IMR-90 (cell line): ENCODE measurements around the gene LPAR5. TPM values are rescaled to one million over a fixed set of nuclear protein-coding genes. Genes with fewer than 3 reads are reported as not detected.
A peak's percentile ranks its signal among the peaks of the same experiment; 100 is the strongest.

ENCODE experiments used
- ATAC-seq: fragments of 200-7000 bp; cut with Tn5 transposase; 2 replicates; pipeline ENCODE4 v1.9.1; 2020; ENCODE audit warnings: low read depth, mild to moderate bottlenecking, moderate library complexity
- BruUV-seq: library from RNA; stranded (reverse); fragments of 400-500 nt; replicated peaks from 2 replicates; lab custom pipeline; 2021; lab: Mats Ljungman, UMichigan
- CTCF ChIA-PET: fragments of 300-600 bp; formaldehyde crosslinking; extraction: SDS; loops from one replicate; lab custom pipeline; 2021; ENCODE audit warnings: antibody characterized with exemption; lab: Yijun Ruan, JAX
- POLR2A ChIA-PET: fragments of 300-600 bp; sonication (Branson Sonifier 250); formaldehyde crosslinking; loops from one replicate; lab custom pipeline; 2022; ENCODE audit warnings: antibody characterized with exemption; ENCODE audit not compliant: unreplicated experiment; lab: Charles Lee
- DNase-seq: peaks from one replicate; pipeline ENCODE4 v3.0.0; 2013
- H2AFZ ChIP-seq: replicated peaks from 2 replicates; pipeline ENCODE3; 2013; ENCODE audit warnings: low read length, mild to moderate bottlenecking; ENCODE audit not compliant: poor library complexity
- H2AK5ac ChIP-seq: 2 replicates; pipeline ENCODE4 v1.6.1; 2013; ENCODE audit warnings: low read depth, low read length, inconsistent platforms
- H2AK9ac ChIP-seq: replicated peaks from 2 replicates; pipeline ENCODE3; 2013; ENCODE audit warnings: mild to moderate bottlenecking, low read depth, low read length, moderate library complexity; ENCODE audit not compliant: poor library complexity
- H2BK120ac ChIP-seq: 2 replicates; pipeline ENCODE4 v1.6.1; 2013; ENCODE audit warnings: low read depth, low read length, inconsistent platforms
- H2BK15ac ChIP-seq: 3 replicates; pipeline ENCODE4 v1.6.1; 2013; ENCODE audit warnings: low read depth, low read length, inconsistent platforms
- H2BK20ac ChIP-seq: 2 replicates; pipeline ENCODE4 v1.6.1; 2013; ENCODE audit warnings: low read depth, mild to moderate bottlenecking, inconsistent platforms, low read length, moderate library complexity
- H2BK5ac ChIP-seq: 2 replicates; pipeline ENCODE4 v1.6.1; 2013; ENCODE audit warnings: mild to moderate bottlenecking, low read depth, low read length, inconsistent platforms; ENCODE audit not compliant: poor library complexity, severe bottlenecking
- H3K14ac ChIP-seq: replicated peaks from 2 replicates; pipeline ENCODE4 v1.6.1; 2013; ENCODE audit warnings: low read depth, low read length, inconsistent platforms
- H3K18ac ChIP-seq: 2 replicates; pipeline ENCODE4 v1.6.1; 2013; ENCODE audit warnings: low read depth, low read length, control low read depth
- H3K23ac ChIP-seq: 2 replicates; pipeline ENCODE4 v1.6.1; 2013; ENCODE audit warnings: low read depth, low read length, inconsistent platforms
- H3K27ac ChIP-seq: 2 replicates; pipeline ENCODE4 v1.5.1; 2013; ENCODE audit warnings: mild to moderate bottlenecking, control low read depth, low read length; ENCODE audit not compliant: insufficient read depth
- H3K27me3 ChIP-seq: 2 replicates; pipeline ENCODE4 v1.6.1; 2013; ENCODE audit warnings: low read length; ENCODE audit not compliant: control insufficient read depth, insufficient read depth
- H3K36me3 ChIP-seq: 2 replicates; pipeline ENCODE4 v1.6.1; 2013; ENCODE audit warnings: low read length, mixed read lengths; ENCODE audit not compliant: control insufficient read depth, insufficient read depth
- H3K4ac ChIP-seq: 2 replicates; pipeline ENCODE4 v1.6.1; 2013; ENCODE audit warnings: low read depth, low read length, inconsistent platforms
- H3K4me1 ChIP-seq: 2 replicates; pipeline ENCODE4 v1.6.1; 2013; ENCODE audit warnings: low read length, mixed read lengths; ENCODE audit not compliant: control insufficient read depth, insufficient read depth
- H3K4me2 ChIP-seq: 2 replicates; pipeline ENCODE4 v1.6.1; 2013; ENCODE audit warnings: low read depth, mild to moderate bottlenecking, control low read depth, low read length, moderate library complexity
- H3K4me3 ChIP-seq: 2 replicates; pipeline ENCODE4 v1.5.1; 2013; ENCODE audit warnings: low read depth, mild to moderate bottlenecking, control low read depth, low read length, moderate library complexity; ENCODE audit not compliant: insufficient read depth
- H3K56ac ChIP-seq: 2 replicates; pipeline ENCODE4 v1.6.1; 2013; ENCODE audit warnings: low read length, inconsistent platforms; ENCODE audit not compliant: insufficient read depth; ENCODE audit errors: extremely low read depth
- H3K79me1 ChIP-seq, 2 experiments: 2 replicates each; pipeline ENCODE4 v1.6.1; 2013; ENCODE audit warnings: low read length in 2 of 2, inconsistent platforms in 1 of 2, low read depth in 1 of 2
- H3K9ac ChIP-seq: 2 replicates; pipeline ENCODE4 v1.6.1; 2013; ENCODE audit warnings: low read depth, low read length, control low read depth
- H3K9me1 ChIP-seq: 2 replicates; pipeline ENCODE4 v1.6.1; 2013; ENCODE audit warnings: low read length, inconsistent platforms; ENCODE audit not compliant: insufficient read depth
- H3K9me3 ChIP-seq: 2 replicates; pipeline ENCODE4 v1.6.1; 2013; ENCODE audit warnings: low read length; ENCODE audit not compliant: control insufficient read depth, insufficient read depth
- H4K20me1 ChIP-seq: 2 replicates; pipeline ENCODE4 v1.6.1; 2013; ENCODE audit warnings: low read length, inconsistent platforms; ENCODE audit not compliant: insufficient read depth
- H4K5ac ChIP-seq: 2 replicates; pipeline ENCODE4 v1.6.1; 2013; ENCODE audit warnings: mild to moderate bottlenecking, low read depth, low read length, control low read depth
- H4K8ac ChIP-seq, 2 experiments: 2 replicates each; pipeline ENCODE4 v1.6.1; 2013; ENCODE audit warnings: low read depth in 2 of 2, low read length in 2 of 2, control low read depth in 1 of 2, inconsistent platforms in 1 of 2
- H4K91ac ChIP-seq: 2 replicates; pipeline ENCODE4 v1.6.1; 2013; ENCODE audit warnings: low read depth, low read length, inconsistent platforms; ENCODE audit not compliant: insufficient read depth
- CEBPB ChIP-seq: IDR thresholded peaks from 2 replicates; pipeline ENCODE4 v1.6.1; 2012; ENCODE audit warnings: low read depth, low read length, improper control_type of control experiment
- NFE2L2 ChIP-seq: fragments of 150-350 bp; IDR thresholded peaks from 2 replicates; pipeline ENCODE4 v1.6.1; 2016; ENCODE audit warnings: low read depth, mild to moderate bottlenecking, low read length
- POLR2A ChIP-seq: IDR thresholded peaks from 2 replicates; pipeline ENCODE4 v1.6.1; 2012; ENCODE audit warnings: mild to moderate bottlenecking, low read depth, low read length
- RCOR1 ChIP-seq: IDR thresholded peaks from 2 replicates; pipeline ENCODE4 v1.6.1; 2012; ENCODE audit warnings: mild to moderate bottlenecking, low read length, improper control_type of control experiment; ENCODE audit not compliant: insufficient replicate concordance
- WGBS, 2 experiments: methylation state at CpG; one replicate each; pipeline versions ENCODE4 v1.1.5 to v1.1.7; 2013; ENCODE audit warnings: missing lambda C conversion rate in 2 of 2; ENCODE audit not compliant: insufficient read length in 1 of 2; ENCODE audit errors: extremely low coverage in 2 of 2; 5-methylcytosine and 5-hydroxymethylcytosine counted together
- dilution Hi-C: fragments of 300-500 bp; cut with HindIII; formaldehyde crosslinking; loops from one replicate; pipeline ENCODE4 v1.14.3; 2018; ENCODE audit warnings: low sequenced_read_pairs; ENCODE audit not compliant: unreplicated experiment
- in situ Hi-C: fragments of 300-500 bp; cut with MboI; formaldehyde crosslinking; loops from 3 replicates; pipeline ENCODE4 v1.14.3; 2019; ENCODE audit warnings: low sequenced_read_pairs, inconsistent platforms, mixed read lengths
- intact Hi-C: fragments of 100-400 bp; cut with micrococcal nuclease; formaldehyde crosslinking; loops from 2 replicates; pipeline ENCODE4 v1.10.0; 2022
- polyA plus RNA-seq, 3 experiments: library from polyadenylated mRNA; depleted of rRNA; stranded (reverse); fragments of >200 nt; gene quantifications; 2 replicates each; pipeline ENCODE4 v1.2.3, GENCODE V29; 2012; ENCODE audit warnings: low replicate concordance in 1 of 3
- total RNA-seq: library from RNA; depleted of rRNA; stranded (reverse); fragments of >200 nt; gene quantifications from 2 replicates; pipeline ENCODE4 v1.2.3, GENCODE V29; 2012

The LPAR5 gene
- total and polyA plus RNA-seq, 2 of the 4 experiments (the other 2 are of a cell fraction) = not detected

DNA sequence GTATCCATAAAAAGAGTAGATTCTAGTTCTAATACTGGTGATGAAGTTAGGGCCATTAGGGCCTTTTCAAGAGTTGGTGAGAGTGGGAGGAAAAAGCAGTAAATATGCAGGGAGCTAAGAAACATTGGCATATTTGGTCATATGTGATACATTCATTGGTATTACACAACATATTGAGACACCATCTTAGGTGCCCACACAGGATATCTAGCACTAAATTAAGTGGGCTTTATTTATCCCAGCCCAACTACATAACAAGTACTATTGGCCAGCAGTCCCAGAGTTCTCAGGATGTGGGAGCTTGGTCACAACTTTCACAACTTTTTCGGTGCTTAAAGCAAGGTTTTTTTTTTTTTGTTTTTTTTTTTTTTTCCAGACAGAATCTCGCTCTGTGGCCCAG lies 29.1 kb upstream of the LPAR5 start:
- Histone ChIP-seq H3K18ac (no peak overlapping the region), H2AK5ac (no peak overlapping the region), H2AFZ (no peak overlapping the region), H3K79me1 (peaks cover 9 to 15% of the 10 kb centered on the region in 2 experiments), H2BK20ac (no peak overlapping the region), H4K8ac (no peak overlapping the region), H3K9me3 (no peaks in the 10 kb centered on the region), H2AK9ac (no peak overlapping the region), H4K5ac (no peak overlapping the region), H2BK120ac (no peak overlapping the region), H3K36me3 (peaks cover 24% of the 10 kb centered on the region), H2BK5ac (no peak overlapping the region), H3K4ac (no peak overlapping the region), H3K4me3 (no peak overlapping the region), H3K14ac (no peak overlapping the region), H4K91ac (no peak overlapping the region), H2BK15ac (no peak overlapping the region), H3K56ac (no peak overlapping the region), H3K27me3 (no peaks in the 10 kb centered on the region), H3K4me2 (no peak overlapping the region), H4K20me1 (no peaks in the 10 kb centered on the region), H3K4me1 (no peaks in the 10 kb centered on the region), H3K9me1 (no peaks in the 10 kb centered on the region), H3K9ac (no peak overlapping the region), H3K27ac (no peak overlapping the region), H3K23ac (no peak overlapping the region)
- in situ Hi-C loops = no loop called here
- 100% methylated on average over 1 of the region's 2 CpGs; no CpG with 5 or more reads in 1 of the 2 experiments for WGBS, 2 experiments
- CTCF ChIA-PET = interaction anchor here (0.6 kb wide), 2 partner anchors 21 to 52 kb away, joined by 3 read pairs; no protein-coding TSS in a partner anchor
- no TSS peak for BruUV-seq
- TF ChIP-seq RCOR1 (no peak), CEBPB (peak; percentile 76), POLR2A (no peak), NFE2L2 (no peak)
- dilution Hi-C loops = no loop called here
- intact Hi-C loops = loop anchor here (5.0 kb wide), 1 partner anchor 48 kb away; no protein-coding TSS in a partner anchor
- POLR2A ChIA-PET = interaction anchor here (0.6 kb wide), 1 partner anchor 266 kb away, joined by 7 read pairs; no protein-coding TSS in a partner anchor
- ATAC-seq (no peak), DNase-seq (no peak)
